ENCODE measurements around the gene CCR9. TPM values are rescaled to one million over a fixed set of nuclear protein-coding genes. Genes with fewer than 3 reads are reported as not detected.

Gene CCR9
- total RNA-seq, 2 experiments from 2014 or later = 0.20 TPM

DNA sequence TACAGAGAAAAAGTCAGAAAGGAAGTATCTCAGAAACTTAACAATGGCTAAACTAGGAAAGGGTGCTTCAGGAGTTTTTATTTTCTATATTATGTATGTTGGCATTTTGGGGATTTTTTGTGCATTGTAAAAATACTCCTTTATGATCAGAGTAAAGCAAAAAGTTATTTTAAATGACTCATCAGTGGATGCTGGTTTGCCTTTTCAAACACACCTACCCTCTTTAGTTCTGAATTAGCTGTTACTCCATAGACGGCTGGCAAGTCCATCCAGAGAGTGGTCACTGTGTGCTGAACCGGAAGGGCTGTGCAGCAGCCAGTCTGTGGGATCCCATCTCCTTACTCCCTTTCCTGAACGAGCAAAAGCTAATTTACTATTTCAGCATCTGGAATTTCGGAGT, 942 bp downstream of the CCR9 start:
- H3K4me1 Mint-ChIP-seq (ENCODE audit: low read depth) = peaks cover 22% of the 10 kb centered on the region
- ChIA-PET POLR2A (interaction anchor here (0.6 to 1.1 kb wide), 3 partner anchors 17 to 28 kb away, joined by 3 to 4 read pairs (median 3); no protein-coding TSS in a partner anchor), CTCF (interaction anchor here (1.6 to 2.7 kb wide), 2 partner anchors 41 to 192 kb away, joined by 4 to 15 read pairs; no protein-coding TSS in a partner anchor)
- H3K27ac Mint-ChIP-seq = no peak overlapping the region
- DNase-seq (no peak), ATAC-seq (peak; percentile 35)
- no peak overlapping the region for H3K4me3 Mint-ChIP-seq
- intact Hi-C loops (cut with micrococcal nuclease) = no loop called here
- H3K36me3 Mint-ChIP-seq (ENCODE audit: low read depth) = no peaks in the 10 kb centered on the region
- TF ChIP-seq CTCF (IDR thresholded peaks at IDR 0.05) = no peak
- no peaks in the 10 kb centered on the region for H3K9me3 Mint-ChIP-seq
- peaks cover 39% of the 10 kb centered on the region for H3K27me3 Mint-ChIP-seq

- no peak for ATAC-seq
- Mint-ChIP-seq H3K27ac (no peak overlapping the region), H3K4me3 (no peak overlapping the region), H3K36me3 (ENCODE audit: low read depth) (no peaks in the 10 kb centered on the region), H3K4me1 (ENCODE audit: low read depth) (peaks cover 28% of the 10 kb centered on the region), H3K27me3 (peaks cover 41% of the 10 kb centered on the region), H3K9me3 (no peaks in the 10 kb centered on the region)
- POLR2A ChIA-PET = interaction anchor here (0.7 to 1.8 kb wide), 4 partner anchors 16 to 35 kb away, joined by 3 to 7 read pairs (median 4); no protein-coding TSS in a partner anchor
- intact Hi-C loops (cut with micrococcal nuclease) = no loop called here
- CTCF ChIA-PET = interaction anchor here (1.6 to 2.7 kb wide), 2 partner anchors 41 to 191 kb away, joined by 4 to 15 read pairs; no protein-coding TSS in a partner anchor
- DNase-seq = no peak
- TF ChIP-seq CTCF (IDR thresholded peaks at IDR 0.05) = no peak
Observed at GRCh38 chr3:45887759-45888511, 1.6 kb downstream of the CCR9 start.

- intact Hi-C loops (cut with micrococcal nuclease) = no loop called here
- ChIA-PET POLR2A (interaction anchor here (0.6 to 1.8 kb wide), 3 partner anchors 8 to 1602 kb away, joined by 3 to 7 read pairs (median 3); no protein-coding TSS in a partner anchor), CTCF (interaction anchor here (0.8 to 0.9 kb wide), 2 partner anchors 21 to 50 kb away, joined by 3 read pairs; no protein-coding TSS in a partner anchor)
- no peak for TF ChIP-seq CTCF (IDR thresholded peaks at IDR 0.05)
- Mint-ChIP-seq H3K9me3 (no peaks in the 10 kb centered on the region), H3K27me3 (peaks cover 37% of the 10 kb centered on the region), H3K4me1 (ENCODE audit: low read depth) (peaks cover 42% of the 10 kb centered on the region), H3K27ac (no peak overlapping the region), H3K36me3 (ENCODE audit: low read depth) (no peaks in the 10 kb centered on the region), H3K4me3 (no peak overlapping the region)
- DNase-seq (no peak), ATAC-seq (no peak)
Observed at GRCh38 chr3:45889337-45889736, 3.0 kb downstream of the CCR9 start.

DNA sequence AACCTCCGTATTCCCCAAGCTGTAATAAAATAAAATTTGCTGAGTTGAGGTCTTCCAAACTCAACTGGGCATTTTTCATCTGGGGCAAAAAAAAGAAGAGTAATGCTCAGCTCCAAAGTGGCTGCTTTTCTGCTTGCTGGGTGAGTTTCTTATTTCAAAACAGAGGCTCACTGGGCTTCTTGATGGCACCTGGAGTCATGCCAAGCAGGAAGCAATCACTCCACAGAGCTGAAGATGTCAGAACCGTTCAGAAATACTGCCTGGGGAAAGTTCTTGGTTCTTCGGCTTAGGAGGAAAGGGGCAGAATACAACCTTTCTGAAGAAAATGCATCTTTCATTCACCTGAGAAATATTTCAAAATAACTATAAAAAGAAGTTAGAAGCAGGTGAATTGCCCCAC, 4.1 kb downstream of the CCR9 start:
- intact Hi-C loops (cut with micrococcal nuclease) = no loop called here
- Mint-ChIP-seq H3K27me3 (peaks cover 35% of the 10 kb centered on the region), H3K4me1 (ENCODE audit: low read depth) (peaks cover 43% of the 10 kb centered on the region), H3K9me3 (no peaks in the 10 kb centered on the region), H3K27ac (no peak overlapping the region), H3K4me3 (peak overlapping the region; percentile 46), H3K36me3 (ENCODE audit: low read depth) (no peaks in the 10 kb centered on the region)
- POLR2A ChIA-PET = no interaction called here
- TF ChIP-seq CTCF (IDR thresholded peaks at IDR 0.05) = no peak
- peak; percentile 38 for DNase-seq
- CTCF ChIA-PET = interaction anchor here (0.8 kb wide), 1 partner anchor 129 kb away, joined by 3 read pairs; no protein-coding TSS in a partner anchor
- ATAC-seq = no peak

DNA sequence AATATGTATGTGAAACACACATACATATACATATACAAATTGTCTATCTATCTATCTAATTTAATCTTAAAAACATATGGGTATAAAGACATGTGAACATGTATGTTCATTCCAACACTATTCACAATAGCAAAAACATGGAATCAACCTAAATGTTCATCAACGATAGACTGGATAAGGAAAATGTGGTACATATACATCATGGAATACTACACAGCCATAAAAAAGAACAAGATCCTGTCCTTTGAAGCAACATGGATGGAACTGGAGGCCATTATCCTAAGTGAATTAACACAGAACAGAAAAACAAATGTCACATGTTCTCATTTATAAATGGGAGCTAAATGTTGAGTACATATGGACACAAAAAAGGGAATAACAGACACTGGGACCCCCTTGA, 5.8 kb downstream of the CCR9 start:
- no peak for ATAC-seq
- no peaks in the 10 kb centered on the region for H3K9me3 Mint-ChIP-seq
- POLR2A ChIA-PET = interaction anchor here (0.6 kb wide), 1 partner anchor 537 kb away, joined by 3 read pairs; no protein-coding TSS in a partner anchor
- TF ChIP-seq CTCF (IDR thresholded peaks at IDR 0.05) = no peak
- DNase-seq = no peak
- CTCF ChIA-PET = interaction anchor here (1.1 kb wide), 1 partner anchor 187 kb away, joined by 3 read pairs; no protein-coding TSS in a partner anchor
- H3K36me3 Mint-ChIP-seq (ENCODE audit: low read depth) = no peaks in the 10 kb centered on the region
- H3K27me3 Mint-ChIP-seq = peaks cover 31% of the 10 kb centered on the region
- intact Hi-C loops (cut with micrococcal nuclease) = no loop called here
- H3K4me1 Mint-ChIP-seq (ENCODE audit: low read depth) = peaks cover 36% of the 10 kb centered on the region
- no peak overlapping the region for H3K27ac Mint-ChIP-seq
- no peak overlapping the region for H3K4me3 Mint-ChIP-seq
